Activated B cell treated with CpG ODN at 0.5 μM for 24 hours (primary cell): ENCODE measurements around the gene NUBP2. TPM values are rescaled to one million over a fixed set of nuclear protein-coding genes. Genes with fewer than 3 reads are reported as not detected.
A peak's percentile ranks its signal among the peaks of the same experiment; 100 is the strongest.

Experiments
- ATAC-seq: fragments of 200-7000 bp; cut with Tn5 transposase; one replicate; pipeline ENCODE4 v1.10.0; 2021; ENCODE audit warnings: low read depth, mild to moderate bottlenecking, moderate library complexity
- CTCF ChIA-PET: fragments of 350-600 bp; sonication (Branson Sonifier 250); formaldehyde crosslinking; loops from one replicate; lab custom pipeline; 2021; ENCODE audit warnings: antibody characterized with exemption; lab: Charles Lee
- POLR2A ChIA-PET: fragments of 350-600 bp; sonication (Branson Sonifier 250); formaldehyde crosslinking; loops from one replicate; lab custom pipeline; 2021; ENCODE audit warnings: antibody characterized with exemption; lab: Charles Lee
- DNase-seq: peaks from one replicate; pipeline ENCODE4 v3.0.0; 2022
- H3K27ac Mint-ChIP-seq: one replicate; pipeline ENCODE4 v1.8.0; 2020; ENCODE audit warnings: mixed read lengths
- H3K27me3 Mint-ChIP-seq: one replicate; pipeline ENCODE4 v1.8.0; 2021; ENCODE audit warnings: mixed read lengths
- H3K36me3 Mint-ChIP-seq: one replicate; pipeline ENCODE4 v1.8.0; 2021; ENCODE audit warnings: low read depth, mixed read lengths
- H3K4me1 Mint-ChIP-seq: one replicate; pipeline ENCODE4 v1.8.0; 2021; ENCODE audit warnings: mixed read lengths
- H3K4me3 Mint-ChIP-seq: one replicate; pipeline ENCODE4 v1.8.0; 2020; ENCODE audit warnings: mild to moderate bottlenecking, mixed read lengths
- H3K9me3 Mint-ChIP-seq: one replicate; pipeline ENCODE4 v1.8.0; 2020; ENCODE audit warnings: mixed read lengths
- intact Hi-C: fragments of 100-400 bp; cut with micrococcal nuclease; formaldehyde crosslinking; loops from one replicate; pipeline ENCODE4 v1.15.1; 2024
- total RNA-seq: library from RNA; stranded (reverse); gene quantifications from 2 replicates; pipeline ENCODE4 v1.2.3, GENCODE V29; 2022
- TF ChIP-seq, protein P1 (sequence below): fragments of 200-600 bp; IDR thresholded peaks from one replicate; pipeline ENCODE4 v1.8.0; 2022; ENCODE audit warnings: antibody characterized with exemption, mild to moderate bottlenecking

The NUBP2 gene
- total RNA-seq, 1 donor from 2014 or later: 54.2 TPM

DNA sequence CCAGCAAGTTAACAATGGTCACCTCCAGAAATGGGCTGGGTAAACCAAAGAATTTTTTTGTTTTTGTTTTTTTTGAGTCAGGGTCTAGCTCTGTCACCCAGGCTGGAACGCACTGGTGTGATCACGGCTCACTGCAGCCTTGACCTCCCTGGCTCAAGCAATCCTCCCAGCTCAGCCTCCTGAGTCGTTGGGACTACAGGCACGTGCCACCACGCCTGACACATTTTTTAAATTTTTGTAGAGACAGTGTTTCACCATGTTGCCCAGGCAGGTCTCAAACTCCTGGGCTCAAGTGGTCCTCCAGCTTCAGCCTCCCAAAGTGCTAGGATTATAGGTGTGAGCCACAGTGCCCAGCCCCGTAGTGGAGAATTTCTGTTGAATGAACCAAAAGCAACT is 2.1 kb upstream of the NUBP2 start:
- Mint-ChIP-seq H3K36me3 (peaks cover 7% of the 10 kb centered on the region), H3K27me3 (no peaks in the 10 kb centered on the region), H3K27ac (no peak overlapping the region), H3K4me1 (peaks cover 24% of the 10 kb centered on the region), H3K4me3 (peak overlapping the region; percentile 83), H3K9me3 (no peaks in the 10 kb centered on the region)
- intact Hi-C loops: loop anchor here (5.0 kb wide), 1 partner anchor 192 kb away; the partner anchor contains the start of gene TBL3
- DNase-seq (no peak), ATAC-seq (no peak)
- POLR2A ChIA-PET: interaction anchor here (1.0 to 1.2 kb wide), 2 partner anchors 9 to 472 kb away, joined by 3 read pairs; partner anchors contain the start of gene NME3
- TF ChIP-seq, protein P1, sequence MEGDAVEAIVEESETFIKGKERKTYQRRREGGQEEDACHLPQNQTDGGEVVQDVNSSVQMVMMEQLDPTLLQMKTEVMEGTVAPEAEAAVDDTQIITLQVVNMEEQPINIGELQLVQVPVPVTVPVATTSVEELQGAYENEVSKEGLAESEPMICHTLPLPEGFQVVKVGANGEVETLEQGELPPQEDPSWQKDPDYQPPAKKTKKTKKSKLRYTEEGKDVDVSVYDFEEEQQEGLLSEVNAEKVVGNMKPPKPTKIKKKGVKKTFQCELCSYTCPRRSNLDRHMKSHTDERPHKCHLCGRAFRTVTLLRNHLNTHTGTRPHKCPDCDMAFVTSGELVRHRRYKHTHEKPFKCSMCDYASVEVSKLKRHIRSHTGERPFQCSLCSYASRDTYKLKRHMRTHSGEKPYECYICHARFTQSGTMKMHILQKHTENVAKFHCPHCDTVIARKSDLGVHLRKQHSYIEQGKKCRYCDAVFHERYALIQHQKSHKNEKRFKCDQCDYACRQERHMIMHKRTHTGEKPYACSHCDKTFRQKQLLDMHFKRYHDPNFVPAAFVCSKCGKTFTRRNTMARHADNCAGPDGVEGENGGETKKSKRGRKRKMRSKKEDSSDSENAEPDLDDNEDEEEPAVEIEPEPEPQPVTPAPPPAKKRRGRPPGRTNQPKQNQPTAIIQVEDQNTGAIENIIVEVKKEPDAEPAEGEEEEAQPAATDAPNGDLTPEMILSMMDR: no peak
- CTCF ChIA-PET: no interaction called here

DNA sequence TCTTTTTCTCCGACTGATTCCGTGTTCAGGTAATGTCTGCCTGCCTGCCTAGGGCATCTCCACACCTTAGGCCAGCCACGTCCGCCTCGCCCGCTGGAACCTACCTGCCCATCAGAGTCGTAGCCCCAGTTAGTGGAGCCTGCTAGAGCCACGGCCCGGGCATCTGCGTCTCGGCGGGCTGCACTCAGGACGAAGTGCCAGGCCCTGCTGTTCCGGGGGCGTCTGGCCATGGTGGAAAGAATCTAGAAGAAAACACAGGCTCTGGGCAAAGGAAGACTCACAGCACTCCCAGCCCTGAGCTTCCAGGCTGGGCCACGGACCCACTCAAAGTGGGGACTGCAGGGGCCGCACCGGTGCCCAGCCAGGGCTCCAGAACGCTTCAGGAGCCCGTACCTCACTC is 1.5 kb upstream of the NUBP2 start:
- CTCF ChIA-PET: interaction anchor here (1.7 to 2.1 kb wide), 2 partner anchors 8 to 11 kb away, joined by 6 to 15 read pairs; partner anchors contain the start of genes EME2 and MRPS34
- H3K4me1 Mint-ChIP-seq: peaks cover 24% of the 10 kb centered on the region
- no peaks in the 10 kb centered on the region for H3K27me3 Mint-ChIP-seq
- H3K4me3 Mint-ChIP-seq: peak overlapping the region; percentile 83
- H3K27ac Mint-ChIP-seq: peak overlapping the region; percentile 79
- TF ChIP-seq, protein P1: no peak
- peaks cover 11% of the 10 kb centered on the region for H3K36me3 Mint-ChIP-seq
- DNase-seq (no peak), ATAC-seq (no peak)
- POLR2A ChIA-PET: interaction anchor here (3.7 kb wide), 1 partner anchor 9 kb away, joined by 88 read pairs; the partner anchor contains the start of genes EME2, MRPS34 and NME3
- H3K9me3 Mint-ChIP-seq: no peaks in the 10 kb centered on the region
- intact Hi-C loops: loop anchor here (5.0 kb wide), 1 partner anchor 191 kb away; the partner anchor contains the start of gene TBL3

- peak overlapping the region; percentile 79 for H3K27ac Mint-ChIP-seq
- intact Hi-C loops: loop anchor here (1.0 to 5.0 kb wide), 10 partner anchors 9 to 971 kb away; partner anchors contain the start of genes HAGH, MAPK8IP3, MRPS34 and MSRB1
- H3K36me3 Mint-ChIP-seq: peaks cover 10% of the 10 kb centered on the region
- ChIA-PET CTCF (interaction anchor here (0.6 to 2.1 kb wide), 5 partner anchors 9 to 418 kb away, joined by 3 to 15 read pairs (median 6); partner anchors contain the start of genes EME2, MAPK8IP3 and MRPS34), POLR2A (interaction anchor here (0.8 to 3.7 kb wide), 14 partner anchors 9 to 1092 kb away, joined by 3 to 88 read pairs (median 8); partner anchors contain the start of genes EME2, FAHD1, HAGH and JPT2)
- ATAC-seq (no peak), DNase-seq (no peak)
- TF ChIP-seq, protein P1: no peak
- H3K27me3 Mint-ChIP-seq: no peaks in the 10 kb centered on the region
- H3K9me3 Mint-ChIP-seq: no peaks in the 10 kb centered on the region
- peaks cover 24% of the 10 kb centered on the region for H3K4me1 Mint-ChIP-seq
- peak overlapping the region; percentile 84 for H3K4me3 Mint-ChIP-seq
Measured at GRCh38 chr16:1781758-1782407, 877 bp upstream of the NUBP2 start.

DNA sequence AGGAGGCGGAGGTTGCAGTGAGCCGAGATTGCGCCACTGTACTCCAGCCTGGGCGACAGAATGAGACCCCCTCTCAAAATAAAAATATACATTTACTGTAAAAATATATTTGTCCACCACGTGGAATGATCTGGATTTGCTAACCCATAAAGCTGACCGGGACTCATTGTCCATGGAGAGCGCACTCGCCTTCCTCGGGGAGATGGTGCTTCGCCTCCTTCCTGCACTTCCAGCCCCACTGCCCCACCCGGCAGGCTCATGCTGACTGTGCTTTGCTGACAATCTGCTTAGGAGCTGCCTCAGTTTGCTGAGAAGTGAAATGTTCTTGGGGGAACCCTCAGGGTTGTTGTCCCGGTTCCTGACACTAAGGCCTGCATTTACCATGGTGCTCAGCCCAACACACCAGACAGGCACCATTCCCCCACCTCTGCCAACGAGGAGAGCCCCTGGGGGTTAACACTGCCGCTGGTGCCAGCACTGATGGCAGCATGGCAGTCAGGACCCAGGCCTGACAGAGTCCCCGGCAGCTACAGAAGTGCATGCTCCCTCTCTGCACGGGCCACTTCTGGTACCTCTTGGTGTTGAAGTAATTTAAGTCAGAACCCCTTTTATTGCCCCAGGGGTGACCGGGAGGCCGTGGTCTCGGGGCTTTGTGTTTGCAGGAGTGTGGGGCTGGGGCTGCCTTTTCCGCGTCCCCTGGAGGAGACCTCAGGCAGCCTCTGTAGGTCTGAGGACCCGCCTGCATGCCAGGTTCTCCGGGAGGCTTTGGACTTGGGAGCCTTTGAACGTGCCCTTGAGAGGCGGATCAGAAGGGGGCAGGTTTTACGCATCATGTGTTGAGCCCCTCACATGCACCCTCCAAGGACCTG is 2.5 kb downstream of the NUBP2 start:
- ATAC-seq: no peak
- Mint-ChIP-seq H3K27ac (no peak overlapping the region), H3K4me1 (peaks cover 24% of the 10 kb centered on the region), H3K9me3 (no peaks in the 10 kb centered on the region), H3K27me3 (no peaks in the 10 kb centered on the region), H3K4me3 (peak overlapping the region; percentile 24), H3K36me3 (peaks cover 23% of the 10 kb centered on the region)
- TF ChIP-seq, protein P1: no peak
- CTCF ChIA-PET: no interaction called here
- POLR2A ChIA-PET: no interaction called here
- DNase-seq: no peak
- intact Hi-C loops: loop anchor here (5.0 kb wide), 1 partner anchor 187 kb away; the partner anchor contains the start of gene TBL3
